Mesothelial cell of epicardium (in vitro differentiated cells): ENCODE data around the gene AP1B1. TPM values are rescaled to one million over a fixed set of nuclear protein-coding genes. Genes with fewer than 3 reads are reported as not detected.

Experiments
- DNase-seq, 2 experiments: peaks; one replicate each; pipeline ENCODE4 v3.0.0; 2021; ENCODE audit warnings: low spot score in 2 of 2; ENCODE audit not compliant: unreplicated experiment in 2 of 2
- H3K27ac Mint-ChIP-seq: 2 replicates; pipeline ENCODE4 v1.8.0; 2021; ENCODE audit warnings: mixed read lengths
- H3K27me3 Mint-ChIP-seq: 2 replicates; pipeline ENCODE4 v1.8.0; 2021; ENCODE audit warnings: low read depth, mixed read lengths
- H3K36me3 Mint-ChIP-seq: 2 replicates; pipeline ENCODE4 v1.8.0; 2021; ENCODE audit warnings: mixed read lengths
- H3K4me1 Mint-ChIP-seq: 2 replicates; pipeline ENCODE4 v1.8.0; 2021; ENCODE audit warnings: mixed read lengths
- H3K4me3 Mint-ChIP-seq: 2 replicates; pipeline ENCODE4 v1.8.0; 2021; ENCODE audit warnings: mild to moderate bottlenecking, moderate library complexity, mixed read lengths
- H3K9me3 Mint-ChIP-seq: 2 replicates; pipeline ENCODE4 v1.8.0; 2021; ENCODE audit warnings: mixed read lengths
- total RNA-seq: library from RNA; stranded (reverse); gene quantifications from 3 replicates; pipeline ENCODE4 v1.2.1, GENCODE V29; 2021
- TF ChIP-seq, protein P1 (sequence below): fragments of 200-600 bp; sonication (generic); IDR thresholded peaks from one replicate; pipeline ENCODE4 v1.5.0; 2021; ENCODE audit warnings: antibody characterized with exemption; ENCODE audit not compliant: unreplicated experiment

Gene AP1B1
- total RNA-seq, 1 donor from 2014 or later = 43.9 TPM

DNA sequence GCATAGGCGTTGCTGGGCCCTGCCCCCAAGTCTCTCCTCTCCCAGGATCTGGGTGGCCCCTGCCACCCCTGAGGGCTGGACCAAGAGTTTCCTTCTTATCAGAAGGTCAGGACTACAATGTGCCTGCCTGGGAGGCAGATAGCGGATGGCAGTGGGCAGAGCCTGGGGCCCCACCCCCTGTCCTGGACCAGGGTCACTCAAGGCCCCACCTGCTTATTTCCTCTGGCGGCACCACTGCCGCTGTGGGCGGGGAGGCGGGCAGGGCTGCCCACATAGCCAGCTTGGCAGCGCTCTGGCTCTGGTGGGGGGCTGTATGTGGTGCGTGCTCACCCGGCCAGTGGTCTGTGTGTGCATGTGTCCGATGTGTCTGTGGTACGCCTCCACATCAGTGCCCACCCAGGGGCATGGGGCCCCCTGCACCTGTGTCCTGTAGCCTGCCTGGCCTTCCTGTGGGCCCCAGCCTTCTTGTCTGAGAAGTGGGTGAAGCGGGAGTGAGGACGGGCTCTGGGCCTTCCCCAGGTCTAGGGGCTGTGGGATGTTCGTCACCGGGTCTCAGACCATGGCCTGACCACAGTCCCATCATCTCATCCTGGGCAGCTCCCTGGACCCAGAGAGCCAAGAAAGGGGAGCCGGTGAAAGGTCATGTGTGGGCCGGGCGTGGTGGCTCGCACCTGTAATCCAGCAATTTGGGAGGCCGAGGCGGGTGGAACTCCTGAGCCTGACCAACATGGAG lies 78.9 kb downstream of the AP1B1 start:
- Mint-ChIP-seq H3K36me3 (peaks cover 3% of the 10 kb centered on the region), H3K9me3 (no peaks in the 10 kb centered on the region), H3K4me3 (peak overlapping the region; percentile 54), H3K27me3 (peaks cover 23% of the 10 kb centered on the region), H3K4me1 (peaks cover 15% of the 10 kb centered on the region), H3K27ac (no peak overlapping the region)
- DNase-seq = peak in 1 of 2 experiments; percentile 38
- TF ChIP-seq, protein P1, sequence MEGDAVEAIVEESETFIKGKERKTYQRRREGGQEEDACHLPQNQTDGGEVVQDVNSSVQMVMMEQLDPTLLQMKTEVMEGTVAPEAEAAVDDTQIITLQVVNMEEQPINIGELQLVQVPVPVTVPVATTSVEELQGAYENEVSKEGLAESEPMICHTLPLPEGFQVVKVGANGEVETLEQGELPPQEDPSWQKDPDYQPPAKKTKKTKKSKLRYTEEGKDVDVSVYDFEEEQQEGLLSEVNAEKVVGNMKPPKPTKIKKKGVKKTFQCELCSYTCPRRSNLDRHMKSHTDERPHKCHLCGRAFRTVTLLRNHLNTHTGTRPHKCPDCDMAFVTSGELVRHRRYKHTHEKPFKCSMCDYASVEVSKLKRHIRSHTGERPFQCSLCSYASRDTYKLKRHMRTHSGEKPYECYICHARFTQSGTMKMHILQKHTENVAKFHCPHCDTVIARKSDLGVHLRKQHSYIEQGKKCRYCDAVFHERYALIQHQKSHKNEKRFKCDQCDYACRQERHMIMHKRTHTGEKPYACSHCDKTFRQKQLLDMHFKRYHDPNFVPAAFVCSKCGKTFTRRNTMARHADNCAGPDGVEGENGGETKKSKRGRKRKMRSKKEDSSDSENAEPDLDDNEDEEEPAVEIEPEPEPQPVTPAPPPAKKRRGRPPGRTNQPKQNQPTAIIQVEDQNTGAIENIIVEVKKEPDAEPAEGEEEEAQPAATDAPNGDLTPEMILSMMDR = no peak

DNA sequence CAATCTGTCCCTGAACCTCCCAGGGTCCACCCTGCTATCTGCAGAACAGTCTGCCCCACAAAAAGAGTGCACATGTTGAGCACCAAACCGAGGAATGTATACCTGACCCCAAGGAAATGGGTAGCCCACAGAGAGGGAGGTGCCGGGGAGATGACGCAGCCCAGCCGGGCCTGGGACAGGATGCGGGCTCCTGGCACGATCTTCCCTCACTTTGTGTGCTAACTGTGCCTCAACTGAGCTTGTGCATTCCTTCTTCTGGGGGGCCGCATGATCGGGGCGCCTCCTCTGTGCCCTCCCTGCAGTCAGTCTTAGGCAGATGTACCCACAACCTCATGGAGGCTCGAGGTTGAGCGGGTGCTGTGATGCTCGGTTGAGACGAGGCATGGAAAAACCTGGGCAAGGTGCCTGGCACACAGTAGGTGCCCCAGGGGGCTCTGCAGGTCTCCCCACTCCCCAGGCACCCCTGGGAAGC lies 79.5 kb downstream of the AP1B1 start:
- Mint-ChIP-seq H3K4me3 (peak overlapping the region; percentile 54), H3K36me3 (peaks cover 3% of the 10 kb centered on the region), H3K27ac (no peak overlapping the region), H3K9me3 (no peaks in the 10 kb centered on the region), H3K27me3 (peaks cover 16% of the 10 kb centered on the region), H3K4me1 (peaks cover 9% of the 10 kb centered on the region)
- peak in 1 of 2 experiments; percentile 38 for DNase-seq
- TF ChIP-seq, protein P1 = no peak

DNA sequence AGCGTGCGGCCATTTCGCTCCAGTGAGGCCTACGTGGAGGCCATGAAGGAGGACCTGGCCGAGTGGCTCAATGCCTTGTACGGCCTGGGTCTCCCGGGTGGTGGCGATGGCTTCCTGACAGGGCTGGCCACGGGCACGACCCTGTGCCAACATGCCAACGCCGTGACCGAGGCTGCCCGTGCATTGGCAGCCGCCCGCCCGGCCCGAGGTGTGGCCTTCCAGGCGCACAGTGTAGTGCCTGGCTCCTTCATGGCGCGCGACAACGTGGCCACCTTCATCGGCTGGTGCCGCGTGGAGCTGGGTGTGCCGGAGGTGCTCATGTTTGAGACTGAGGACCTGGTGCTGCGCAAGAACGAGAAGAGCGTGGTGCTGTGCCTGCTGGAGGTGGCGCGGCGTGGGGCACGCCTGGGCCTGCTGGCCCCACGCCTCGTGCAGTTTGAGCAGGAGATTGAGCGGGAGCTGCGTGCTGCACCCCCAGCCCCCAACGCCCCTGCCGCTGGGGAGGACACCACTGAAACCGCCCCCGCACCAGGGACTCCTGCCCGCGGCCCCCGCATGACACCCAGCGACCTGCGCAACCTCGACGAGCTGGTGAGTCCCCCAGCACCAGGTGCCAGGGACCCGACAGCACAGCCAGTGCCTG lies 80.1 kb downstream of the AP1B1 start:
- H3K36me3 Mint-ChIP-seq = peaks cover 3% of the 10 kb centered on the region
- DNase-seq = peak in 1 of 2 experiments; percentile 38
- H3K27me3 Mint-ChIP-seq = peaks cover 10% of the 10 kb centered on the region
- TF ChIP-seq, protein P1 = no peak
- H3K4me1 Mint-ChIP-seq = peaks cover 9% of the 10 kb centered on the region
- H3K4me3 Mint-ChIP-seq = peak overlapping the region; percentile 81
- H3K27ac Mint-ChIP-seq = no peak overlapping the region
- H3K9me3 Mint-ChIP-seq = no peaks in the 10 kb centered on the region

DNA sequence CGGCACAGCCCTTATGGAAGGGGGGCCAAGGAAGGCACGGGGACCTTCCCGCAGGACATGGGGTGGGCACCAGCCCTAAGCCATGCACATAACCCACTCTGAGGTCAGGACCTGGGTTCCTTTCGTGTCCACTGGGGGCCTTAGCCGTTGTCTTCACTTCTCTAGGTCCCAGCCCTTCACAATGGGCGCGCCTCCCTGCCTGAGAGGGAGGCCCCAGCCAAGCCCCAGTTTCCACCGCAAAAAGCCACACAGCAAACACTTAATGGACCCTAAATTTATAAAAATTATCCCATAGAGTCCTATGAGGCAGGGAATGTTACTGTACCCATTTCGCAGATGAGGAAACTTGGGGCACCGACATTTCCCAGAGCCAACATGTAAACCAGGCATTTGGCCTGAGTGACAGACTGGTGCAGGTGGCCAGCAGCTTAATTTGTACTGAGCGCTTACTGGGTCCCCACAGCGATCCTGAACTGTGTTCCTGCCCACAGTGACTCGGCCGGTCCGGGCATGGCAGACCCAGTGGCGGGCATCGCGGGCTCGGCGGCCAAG lies 80.7 kb downstream of the AP1B1 start:
- peaks cover 4% of the 10 kb centered on the region for H3K27me3 Mint-ChIP-seq
- H3K27ac Mint-ChIP-seq = peak overlapping the region; percentile 79
- H3K4me1 Mint-ChIP-seq = peaks cover 9% of the 10 kb centered on the region
- H3K36me3 Mint-ChIP-seq = peaks cover 3% of the 10 kb centered on the region
- H3K4me3 Mint-ChIP-seq = peak overlapping the region; percentile 81
- H3K9me3 Mint-ChIP-seq = no peaks in the 10 kb centered on the region
- TF ChIP-seq, protein P1 = no peak
- DNase-seq = peak in 1 of 2 experiments; percentile 36

DNA sequence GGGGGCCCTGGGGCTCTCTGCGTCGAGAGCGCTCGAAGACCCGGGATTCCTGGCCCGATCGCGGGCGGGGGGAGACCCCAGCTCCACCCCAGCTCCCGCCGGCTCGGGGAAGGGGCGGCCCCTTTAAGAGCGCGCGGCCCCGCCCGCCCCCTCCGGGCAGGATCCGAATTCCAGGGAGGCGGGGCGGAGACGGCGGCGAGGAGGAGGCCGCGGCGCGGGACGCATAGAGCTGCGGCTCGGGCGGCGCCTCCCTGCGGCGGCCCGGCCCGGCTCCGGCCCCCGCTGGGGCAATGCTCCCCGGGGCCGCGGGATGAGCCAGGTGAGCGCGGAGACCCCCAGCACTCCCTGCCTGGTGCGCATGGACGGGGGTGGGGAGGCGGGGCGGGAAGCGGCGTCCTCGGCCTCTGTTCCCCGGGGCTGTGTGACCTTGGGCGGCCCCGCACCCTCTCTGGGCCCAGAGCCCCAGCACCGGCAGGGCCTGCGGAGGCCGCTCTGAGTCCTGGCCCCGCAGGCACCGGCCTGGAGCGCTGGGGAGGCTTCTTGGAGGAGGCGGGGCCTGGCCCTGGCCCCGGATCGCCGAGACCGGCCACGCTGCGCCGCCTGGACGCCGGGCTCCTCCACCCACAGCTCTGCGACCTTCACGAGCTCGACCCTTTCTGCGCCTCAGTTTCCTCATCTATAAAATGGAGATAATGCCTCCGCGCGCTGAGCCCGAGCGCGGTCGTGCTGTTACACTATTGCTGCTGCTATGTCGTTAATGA lies 81.4 kb downstream of the AP1B1 start:
- TF ChIP-seq, protein P1 = no peak
- peak overlapping the region; percentile 81 for H3K4me3 Mint-ChIP-seq
- no peaks in the 10 kb centered on the region for H3K36me3 Mint-ChIP-seq
- no peaks in the 10 kb centered on the region for H3K27me3 Mint-ChIP-seq
- peaks cover 9% of the 10 kb centered on the region for H3K4me1 Mint-ChIP-seq
- DNase-seq = peak; percentile 84 to 89
- no peaks in the 10 kb centered on the region for H3K9me3 Mint-ChIP-seq
- peak overlapping the region; percentile 86 for H3K27ac Mint-ChIP-seq
